Measurements from ENCODE around the gene SLC6A12.
"Not testable (repeated sequence)": the region's sequence is repeated elsewhere in the genome, so short reads cannot be mapped to it uniquely, and the experiment has no call there.

The SLC6A12 gene

DNA sequence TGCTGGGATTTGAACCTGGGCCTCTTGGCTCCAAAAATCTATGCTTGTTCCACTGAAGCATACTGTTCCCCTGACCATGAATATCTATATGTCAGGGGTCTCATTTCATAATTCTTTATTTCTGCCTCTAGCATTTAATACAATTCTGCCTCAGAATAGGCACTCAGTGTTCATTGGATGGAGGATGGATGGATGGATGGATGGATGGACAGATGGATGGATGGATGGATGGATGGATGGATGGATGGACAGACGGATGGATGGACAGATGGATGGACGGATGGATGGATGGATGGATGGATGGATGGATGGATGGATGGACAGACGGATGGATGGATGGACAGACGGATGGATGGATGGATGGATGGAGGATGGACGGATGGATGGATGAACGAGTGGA is 3.1 kb upstream of the SLC6A12 start:
- DNase-seq (ENCODE audit: low read depth, low spot score), result not testable (repeated sequence)

- DNase-seq (ENCODE audit: low read depth, low spot score), result no peak
Measured at GRCh38 chr12:215116-215515, 1.2 kb upstream of the SLC6A12 start.

DNA sequence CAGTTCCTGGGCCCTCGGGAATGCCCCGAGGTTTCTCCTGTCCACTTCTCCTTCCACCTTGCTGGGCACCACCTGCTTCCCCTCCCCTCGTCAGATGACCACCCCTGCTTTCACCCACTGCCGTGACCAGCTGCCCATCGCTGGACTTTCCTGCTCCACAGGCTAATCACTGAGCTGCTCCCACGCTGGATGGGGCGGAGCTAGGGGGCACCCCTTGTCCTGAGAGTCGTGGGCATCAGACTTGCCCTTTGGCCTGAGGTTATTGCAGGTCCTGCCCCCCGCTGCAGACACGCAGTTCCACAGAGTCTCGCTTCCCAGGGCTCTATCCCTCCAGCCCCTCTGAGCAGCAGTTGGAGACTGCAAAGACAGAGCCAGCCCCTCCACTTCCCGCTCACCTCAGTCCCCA is 427 bp downstream of the SLC6A12 start:
- no peak for DNase-seq (ENCODE audit: low read depth, low spot score)

DNA sequence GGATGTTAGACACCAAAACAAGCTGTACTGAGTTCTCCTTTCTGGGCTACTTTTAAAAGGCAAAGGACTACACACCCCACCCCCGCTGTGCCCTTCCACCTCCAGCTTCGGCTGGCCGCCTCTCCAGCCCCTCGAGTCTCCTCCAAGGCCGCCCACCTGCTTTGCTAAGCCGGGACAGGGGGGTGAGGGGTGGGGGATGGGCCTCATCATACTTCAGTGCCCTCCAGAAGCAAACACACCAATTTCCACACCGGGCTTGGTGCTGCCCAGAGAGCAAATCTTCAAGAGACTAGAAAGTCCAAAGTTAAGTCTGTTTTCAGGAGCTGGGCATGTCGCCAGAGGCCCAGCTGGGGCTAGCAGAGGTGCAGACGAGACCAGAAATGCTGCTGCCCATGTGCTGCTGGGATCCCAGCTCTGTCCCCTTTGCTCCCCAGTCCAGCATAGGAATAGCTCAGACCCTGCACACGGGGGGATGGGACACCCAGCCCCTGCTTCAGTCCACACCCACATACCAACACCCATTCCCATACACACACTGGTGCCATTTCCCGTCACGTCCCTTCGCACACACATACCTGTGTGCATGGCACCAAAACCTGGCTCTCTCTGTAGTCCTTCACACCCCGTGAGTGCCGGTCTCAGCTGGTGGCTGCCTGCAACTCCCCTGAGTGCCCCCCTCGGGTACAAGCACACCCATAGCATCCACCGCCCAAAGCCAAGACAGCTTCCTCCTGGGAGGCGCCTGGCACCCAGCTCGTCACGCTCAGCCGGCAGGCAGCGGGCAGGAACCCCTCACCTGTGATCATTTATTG is 1.0 kb downstream of the SLC6A12 start:
- no peak for DNase-seq (ENCODE audit: low read depth, low spot score)

DNA sequence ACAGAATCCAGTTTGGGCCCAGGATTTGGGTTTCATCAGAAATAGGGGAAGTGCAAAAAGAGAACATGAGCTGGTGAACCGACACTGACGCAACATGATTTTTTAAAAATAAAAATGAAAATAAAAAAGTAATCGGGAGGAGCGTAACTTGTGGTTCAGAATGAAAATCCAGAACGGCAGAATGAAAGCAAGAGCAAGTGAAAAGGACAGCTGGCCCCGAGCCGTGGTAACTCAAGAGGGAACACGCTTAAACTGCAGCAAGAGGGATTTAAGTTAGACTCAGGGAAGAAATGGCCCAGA is 1.6 kb downstream of the SLC6A12 start:
- DNase-seq (ENCODE audit: low read depth, low spot score), result no peak

DNA sequence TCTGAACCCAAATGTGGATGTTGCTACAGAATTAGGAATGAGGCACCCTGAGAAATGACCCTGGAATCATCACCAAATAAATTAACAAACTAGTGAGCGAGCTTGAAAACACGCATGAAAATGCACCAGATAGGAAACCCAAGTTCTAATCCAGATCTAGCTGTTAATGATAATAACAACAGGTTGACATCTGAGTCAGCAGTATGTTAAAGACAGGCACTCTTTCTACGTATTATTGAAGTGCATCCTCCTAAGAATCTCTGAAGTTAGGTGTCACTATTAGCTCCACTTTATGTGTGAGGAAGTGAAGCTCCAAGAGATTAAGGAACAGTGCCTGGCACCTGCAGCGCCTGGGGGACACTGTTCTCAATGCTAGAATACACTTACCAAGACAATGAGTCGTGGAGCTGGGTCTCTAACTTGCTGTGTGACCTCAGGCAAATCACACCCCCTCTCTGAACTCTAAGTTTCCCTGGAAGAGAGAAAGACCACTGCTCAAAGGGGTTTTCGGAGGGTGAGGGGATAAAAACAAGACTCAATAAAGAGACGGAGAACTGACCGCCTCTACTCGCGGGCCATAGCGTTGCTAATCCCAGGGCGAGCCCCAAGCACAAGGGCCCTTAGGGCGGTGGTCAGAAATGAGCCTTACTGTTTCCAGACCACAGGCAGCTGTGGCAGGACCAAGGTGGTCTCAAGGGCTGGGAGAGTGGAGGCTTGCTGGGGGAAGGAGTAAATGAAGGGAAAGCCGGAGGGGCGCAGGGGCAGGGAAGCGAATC is 2.1 kb downstream of the SLC6A12 start:
- DNase-seq (ENCODE audit: low read depth, low spot score), result no peak

DNA sequence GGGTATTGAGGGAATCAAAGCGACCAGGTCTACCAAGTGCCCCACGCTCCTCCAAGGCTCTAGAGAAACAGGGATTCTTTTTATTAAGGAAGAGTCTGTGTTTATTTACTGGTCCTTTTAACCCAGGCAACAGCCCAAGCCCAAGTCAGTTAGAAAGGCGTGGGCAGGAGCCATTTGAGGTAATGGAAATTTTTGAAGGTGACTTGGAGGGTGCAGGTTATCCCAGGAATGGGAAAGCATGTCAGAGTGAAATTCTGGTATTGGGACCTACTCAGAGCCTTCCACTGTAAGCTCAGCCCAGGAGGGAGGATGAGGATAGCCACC is 2.9 kb downstream of the SLC6A12 start:
- no peak for DNase-seq (ENCODE audit: low read depth, low spot score)

- no peak for DNase-seq (ENCODE audit: low read depth, low spot score)
Measured at GRCh38 chr12:210277-211141, 3.4 kb downstream of the SLC6A12 start.

- no peak for DNase-seq (ENCODE audit: low read depth, low spot score)
Measured at GRCh38 chr12:209851-210250, 4.1 kb downstream of the SLC6A12 start.

GRCh38 chr12:209246-209645 is 4.7 kb downstream of the SLC6A12 start:
- no peak for DNase-seq (ENCODE audit: low read depth, low spot score)

DNA sequence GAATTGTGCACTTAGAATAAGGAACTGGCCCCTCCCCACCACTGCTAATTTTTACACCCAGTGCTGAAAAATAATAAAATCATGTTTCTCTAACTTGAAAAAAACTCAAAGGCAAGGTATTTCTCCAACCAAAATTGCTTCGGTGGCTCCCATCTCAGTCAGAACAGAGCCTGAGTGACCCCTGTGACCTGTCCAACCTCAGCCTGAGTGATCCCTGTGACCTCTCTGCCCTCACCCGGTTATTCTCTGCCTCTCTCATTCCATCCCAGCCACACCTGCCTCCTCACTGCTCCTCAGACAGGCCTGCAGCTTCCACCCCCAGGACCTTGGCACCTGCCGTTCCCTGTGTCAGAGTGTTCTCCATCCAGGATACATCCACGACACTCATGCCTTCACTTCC is 5.1 kb downstream of the SLC6A12 start:
- DNase-seq (ENCODE audit: low read depth, low spot score), result no peak

DNA sequence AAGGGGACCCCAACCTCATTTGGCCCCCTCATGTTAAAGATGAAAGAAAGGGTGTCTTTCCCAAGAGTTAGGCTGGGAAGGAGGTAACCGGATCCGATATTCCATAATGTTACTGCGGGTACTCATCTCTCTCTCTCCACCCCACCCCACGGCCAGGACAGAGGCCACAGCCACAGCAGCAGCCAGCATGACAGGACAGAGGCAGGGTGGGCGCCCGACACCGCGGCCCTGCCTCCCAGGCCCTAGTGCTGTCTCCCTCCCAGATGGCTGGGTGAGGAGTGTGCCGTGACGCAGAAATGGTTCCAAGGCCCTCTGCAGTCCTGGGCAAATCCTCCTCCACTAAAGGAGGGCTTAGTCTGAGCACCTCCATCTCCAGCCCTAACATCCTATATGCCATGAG is 6.2 kb downstream of the SLC6A12 start:
- DNase-seq (ENCODE audit: low read depth, low spot score), result no peak

- DNase-seq (ENCODE audit: low read depth, low spot score), result no peak
Measured at GRCh38 chr12:206746-207440, 7.1 kb downstream of the SLC6A12 start.

GRCh38 chr12:205026-205425 is 8.9 kb downstream of the SLC6A12 start:
- DNase-seq (ENCODE audit: low read depth, low spot score), result no peak

GRCh38 chr12:204261-204678 is 9.7 kb downstream of the SLC6A12 start:
- DNase-seq (ENCODE audit: low read depth, low spot score), result no peak

- DNase-seq (ENCODE audit: low read depth, low spot score), result no peak
Measured at GRCh38 chr12:203462-204260, 10.3 kb downstream of the SLC6A12 start.

GRCh38 chr12:203074-203461 is 10.9 kb downstream of the SLC6A12 start:
- DNase-seq (ENCODE audit: low read depth, low spot score), result no peak

DNA sequence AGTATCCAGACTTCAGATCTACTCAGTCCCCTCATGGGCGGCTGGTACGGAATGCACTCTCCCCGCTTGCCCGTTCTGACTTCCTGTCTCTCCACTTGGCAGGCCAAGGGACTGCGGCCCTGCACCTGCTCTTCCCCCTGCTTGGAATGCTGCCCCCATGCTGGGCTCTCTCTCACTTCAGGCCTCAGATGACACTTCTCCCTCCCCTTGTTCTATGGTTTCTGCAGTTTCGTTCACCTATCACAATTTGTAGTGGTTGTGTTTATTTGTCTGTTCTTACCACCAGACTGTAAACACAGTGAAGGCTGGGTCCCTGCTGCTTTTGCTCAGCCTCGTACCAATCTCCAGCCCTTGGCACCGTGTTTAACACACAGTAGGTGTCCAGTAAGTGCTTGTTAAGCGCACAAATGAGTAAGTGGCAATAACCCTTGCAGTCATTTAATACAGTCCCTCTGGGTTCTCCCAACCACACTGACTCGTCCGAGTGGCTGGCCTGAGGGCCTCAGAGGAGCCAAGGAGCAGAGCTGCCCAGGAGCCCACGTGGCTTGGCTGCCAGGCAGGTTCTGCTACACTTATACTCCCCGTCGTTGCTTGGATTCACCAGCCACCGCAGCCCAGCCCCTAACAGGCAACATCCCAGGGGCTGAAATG is 11.8 kb downstream of the SLC6A12 start:
- no peak for DNase-seq (ENCODE audit: low read depth, low spot score)

- no peak for DNase-seq (ENCODE audit: low read depth, low spot score)
Measured at GRCh38 chr12:201361-201760, 12.6 kb downstream of the SLC6A12 start.

GRCh38 chr12:198705-199104 is 15.3 kb downstream of the SLC6A12 start:
- no peak for DNase-seq (ENCODE audit: low read depth, low spot score)
